GM19193 (cell line): ENCODE data around the gene COPZ1.

Source experiments
- POLR2A ChIP-seq: IDR thresholded peaks from 4 replicates; pipeline ENCODE4 v1.6.1; 2011; ENCODE audit not compliant: insufficient read depth, insufficient read length; ENCODE audit errors: extremely low read depth

Gene COPZ1

GRCh38 chr12:54306925-54307741 lies 17.8 kb upstream of the COPZ1 start:
- TF ChIP-seq POLR2A: no peak

- no peak for TF ChIP-seq POLR2A
These were observed 13.9 kb upstream of the COPZ1 start for GRCh38 chr12:54311051-54311450.

- TF ChIP-seq POLR2A: no peak
These were observed 3.6 kb upstream of the COPZ1 start for GRCh38 chr12:54321363-54321762.

DNA sequence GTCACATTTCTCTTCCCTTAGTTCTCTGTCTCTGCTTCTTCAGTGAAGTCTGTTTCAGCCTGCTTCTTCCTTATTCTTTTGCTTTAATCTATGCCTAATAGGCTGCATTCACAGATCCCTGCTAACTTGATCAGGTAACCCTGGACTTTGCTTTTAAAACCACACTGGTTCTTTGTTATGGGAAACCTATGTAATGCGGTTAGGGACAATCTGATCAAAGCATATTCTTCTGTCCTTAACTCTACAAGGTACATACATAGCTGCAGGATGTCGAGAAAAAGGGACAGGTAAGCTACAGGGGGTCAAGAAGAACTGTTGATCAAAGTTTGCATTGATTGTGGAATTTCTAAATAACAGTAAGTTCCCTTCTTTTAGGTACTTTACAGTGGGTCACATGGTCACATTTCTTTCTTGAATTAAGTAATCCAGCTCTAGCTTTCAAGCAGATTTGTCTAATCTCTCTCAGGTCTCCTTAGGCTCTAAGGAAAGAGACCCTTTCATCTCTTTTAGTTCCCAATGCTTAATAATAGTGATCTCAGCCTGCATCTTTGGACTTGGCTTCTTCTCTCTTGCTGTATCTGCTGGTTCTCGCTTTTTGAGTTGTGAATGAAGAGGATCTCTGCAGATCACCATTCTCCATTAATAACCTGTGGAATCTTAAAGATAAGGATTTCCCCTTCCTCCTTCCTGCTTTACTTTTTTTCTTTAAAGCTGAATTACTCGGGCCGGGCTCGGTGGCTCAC lies 3.8 kb downstream of the COPZ1 start:
- TF ChIP-seq POLR2A: no peak

DNA sequence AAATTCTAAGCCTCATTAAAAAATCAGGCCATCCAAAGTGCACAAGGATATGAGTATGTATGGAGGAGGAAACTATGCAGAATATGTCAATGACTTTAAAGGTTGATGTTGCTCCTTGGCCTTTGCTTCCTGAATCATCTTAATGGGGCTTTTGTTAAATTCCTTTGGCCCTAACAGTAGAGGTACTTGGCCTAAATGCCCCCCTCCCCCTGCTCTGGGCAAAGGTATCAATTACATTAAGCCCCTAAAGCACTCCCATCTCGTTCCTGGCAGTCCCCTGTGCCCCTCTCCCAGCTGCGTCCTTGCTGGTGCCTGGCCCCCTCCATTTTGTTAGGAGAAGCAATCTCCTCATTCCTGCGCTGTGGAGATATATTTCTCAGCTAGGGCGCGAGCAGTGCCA lies 4.8 kb downstream of the COPZ1 start:
- TF ChIP-seq POLR2A: no peak

DNA sequence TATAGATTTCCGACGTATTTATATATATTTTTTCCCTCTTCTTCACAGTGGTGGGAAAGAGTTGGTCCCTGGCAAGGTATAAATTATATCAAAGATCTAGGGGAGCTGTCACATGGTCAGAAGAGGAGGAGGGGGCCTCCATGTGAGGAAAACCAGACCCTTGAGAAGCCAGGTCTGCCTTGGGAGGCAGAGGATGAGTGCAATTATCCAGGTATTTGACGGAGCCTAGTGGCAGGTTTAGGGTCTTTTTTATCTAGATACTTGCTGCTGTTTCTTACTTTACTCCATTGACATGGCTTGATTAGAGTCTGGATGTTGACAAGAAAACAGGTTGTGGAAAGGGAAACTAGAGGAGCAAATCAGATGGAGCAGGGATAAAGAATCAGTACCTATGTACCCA lies 5.5 kb downstream of the COPZ1 start:
- TF ChIP-seq POLR2A: no peak

DNA sequence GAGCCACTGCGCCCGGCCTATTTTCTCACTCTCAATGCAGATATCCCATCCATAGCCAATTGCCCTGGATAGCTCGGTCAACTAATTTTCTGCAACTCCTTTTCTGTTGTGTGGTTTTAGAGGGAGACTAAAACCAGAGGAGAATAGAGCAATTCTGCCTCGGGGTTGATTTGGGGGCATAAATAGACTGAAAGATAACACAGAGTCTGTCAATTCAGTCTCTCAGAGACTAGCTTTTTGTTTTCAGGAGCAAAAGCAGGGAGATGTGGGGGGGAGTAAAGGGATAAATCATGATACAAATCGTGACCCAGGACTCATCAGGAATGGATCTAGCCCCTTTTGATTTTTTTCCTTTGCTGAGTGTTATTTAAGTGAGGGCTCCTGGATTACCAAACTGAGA lies 6.5 kb downstream of the COPZ1 start:
- no peak for TF ChIP-seq POLR2A

- TF ChIP-seq POLR2A: no peak
These were observed 8.6 kb downstream of the COPZ1 start for GRCh38 chr12:54333420-54334034.

DNA sequence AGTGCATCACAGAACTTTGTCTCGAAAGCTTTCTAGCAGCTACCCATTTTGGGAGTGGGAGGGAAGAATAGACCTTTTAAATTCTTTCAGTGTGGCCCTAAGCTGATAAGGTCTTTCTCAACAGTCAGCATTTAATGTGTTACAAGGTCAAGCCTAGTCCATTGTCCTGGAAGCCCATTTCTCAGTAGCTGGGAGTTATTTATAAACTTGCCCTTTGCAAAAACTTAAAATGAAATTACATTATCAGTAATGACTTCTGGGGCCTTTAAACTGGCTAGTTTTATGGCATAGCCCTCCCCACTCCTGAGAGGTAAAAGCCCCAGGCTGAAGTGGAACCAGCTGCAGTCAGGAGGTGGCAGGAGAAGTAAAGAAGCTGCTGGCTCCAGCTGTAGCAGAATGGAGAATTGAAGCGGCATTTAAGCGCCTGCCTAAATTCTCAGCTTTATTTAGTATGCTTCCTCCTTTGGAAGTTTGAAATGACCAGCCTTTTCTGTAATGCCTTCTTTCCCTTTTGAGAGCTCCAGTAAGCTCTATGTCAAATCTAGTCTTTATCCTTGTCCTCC lies 12.4 kb downstream of the COPZ1 start:
- TF ChIP-seq POLR2A: no peak

- no peak for TF ChIP-seq POLR2A
These were observed 13.1 kb downstream of the COPZ1 start for GRCh38 chr12:54337854-54338650.

- TF ChIP-seq POLR2A: no peak
These were observed 13.9 kb downstream of the COPZ1 start for GRCh38 chr12:54338698-54339296.

DNA sequence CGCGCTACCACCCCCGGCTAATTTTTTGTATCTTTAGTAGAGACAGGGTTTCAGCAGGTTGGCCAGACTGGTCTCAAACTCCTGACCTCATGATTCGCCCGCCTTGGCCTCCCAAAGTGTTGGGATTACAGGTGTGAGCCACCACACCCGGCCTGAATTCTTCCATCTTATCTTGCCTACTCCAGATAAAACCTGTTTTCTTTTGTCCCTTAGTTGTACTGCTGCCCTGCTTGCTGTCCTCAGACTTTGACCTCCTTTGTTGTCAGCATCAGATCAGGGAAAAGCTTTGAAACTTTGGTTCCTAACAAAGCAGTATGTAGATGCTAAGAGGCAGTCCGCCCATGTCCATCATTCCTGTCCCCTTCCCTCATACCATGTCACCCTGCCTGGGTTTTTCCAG lies 15.9 kb downstream of the COPZ1 start:
- TF ChIP-seq POLR2A: no peak

DNA sequence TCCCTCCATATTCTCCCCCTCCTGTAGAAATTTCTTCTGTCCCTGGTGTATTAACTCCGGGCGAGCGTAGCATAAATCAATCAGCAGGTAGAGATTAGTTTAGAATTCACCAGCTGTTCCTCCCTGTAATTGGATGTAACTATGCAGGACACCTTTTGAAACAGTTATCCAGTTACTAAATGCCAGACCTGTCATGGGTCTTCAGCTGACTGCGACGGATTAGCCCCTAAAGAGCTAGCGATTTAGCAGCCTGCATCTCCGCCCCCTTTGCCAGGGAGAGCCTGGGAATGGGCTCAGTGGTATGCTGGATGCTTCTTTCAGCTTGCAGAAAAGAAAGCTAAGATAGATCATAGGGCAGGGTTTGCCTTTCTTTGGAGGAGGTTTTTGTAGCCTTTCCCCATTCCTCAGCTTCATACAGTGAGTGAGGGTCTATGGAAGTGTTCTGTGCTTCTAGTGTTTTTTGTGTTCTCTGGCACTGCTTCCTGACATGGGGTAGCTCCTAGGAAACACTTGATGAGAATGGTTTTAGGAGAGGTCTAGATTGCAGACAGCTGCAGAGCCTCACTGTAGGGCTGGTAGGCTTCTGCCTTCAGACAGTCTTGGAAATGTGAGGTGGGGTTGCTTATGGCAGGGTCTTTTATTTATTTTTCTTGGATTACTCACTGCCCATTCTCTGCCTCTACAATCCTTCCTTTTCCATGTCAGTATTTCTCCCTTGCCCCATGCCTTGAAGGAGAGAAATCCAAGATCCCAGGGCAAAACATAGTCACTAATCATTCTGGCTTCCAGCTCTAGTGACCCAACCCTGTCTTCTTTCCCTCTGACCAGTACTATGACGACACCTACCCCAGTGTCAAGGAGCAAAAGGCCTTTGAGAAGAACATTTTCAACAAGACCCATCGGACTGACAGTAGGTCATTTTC lies 16.7 kb downstream of the COPZ1 start:
- TF ChIP-seq POLR2A: no peak

GRCh38 chr12:54349036-54349435 lies 24.1 kb downstream of the COPZ1 start:
- no peak for TF ChIP-seq POLR2A

- no peak for TF ChIP-seq POLR2A
These were observed 24.7 kb downstream of the COPZ1 start for GRCh38 chr12:54349679-54350078.
